Type B pancreatic cell (in vitro differentiated cells): ENCODE data around the gene APOL6. TPM values are rescaled to one million over a fixed set of nuclear protein-coding genes. Genes with fewer than 3 reads are reported as not detected.

Source experiments
- DNase-seq: peaks from one replicate; pipeline ENCODE4 v3.0.0; 2021; ENCODE audit warnings: mixed read lengths; ENCODE audit not compliant: unreplicated experiment; ENCODE audit errors: extremely low spot score
- H3K27ac Mint-ChIP-seq: 2 replicates; pipeline ENCODE4 v1.8.0; 2021; ENCODE audit warnings: mild to moderate bottlenecking, mixed read lengths
- H3K27me3 Mint-ChIP-seq: 2 replicates; pipeline ENCODE4 v1.8.0; 2021; ENCODE audit warnings: mixed read lengths
- H3K36me3 Mint-ChIP-seq: 2 replicates; pipeline ENCODE4 v1.8.0; 2021; ENCODE audit warnings: mixed read lengths
- H3K4me1 Mint-ChIP-seq: one replicate; pipeline ENCODE4 v1.8.0; 2021; ENCODE audit warnings: mixed read lengths; ENCODE audit not compliant: unreplicated experiment
- H3K4me3 Mint-ChIP-seq: 2 replicates; pipeline ENCODE4 v1.8.0; 2021; ENCODE audit warnings: mild to moderate bottlenecking, mixed read lengths
- H3K9me3 Mint-ChIP-seq: 2 replicates; pipeline ENCODE4 v1.8.0; 2021; ENCODE audit warnings: mixed read lengths
- total RNA-seq: library from RNA; stranded (reverse); gene quantifications from 2 replicates; pipeline ENCODE4 v1.2.1, GENCODE V29; 2021; ENCODE audit warnings: low replicate concordance
- TF ChIP-seq, protein P1 (sequence below): fragments of 200-600 bp; sonication (generic); conservative IDR thresholded peaks from 2 replicates; pipeline ENCODE4 v1.5.0; 2021; ENCODE audit warnings: antibody characterized with exemption, mild to moderate bottlenecking

The APOL6 gene
- total RNA-seq, 1 donor from 2014 or later, result 9.0 TPM

DNA sequence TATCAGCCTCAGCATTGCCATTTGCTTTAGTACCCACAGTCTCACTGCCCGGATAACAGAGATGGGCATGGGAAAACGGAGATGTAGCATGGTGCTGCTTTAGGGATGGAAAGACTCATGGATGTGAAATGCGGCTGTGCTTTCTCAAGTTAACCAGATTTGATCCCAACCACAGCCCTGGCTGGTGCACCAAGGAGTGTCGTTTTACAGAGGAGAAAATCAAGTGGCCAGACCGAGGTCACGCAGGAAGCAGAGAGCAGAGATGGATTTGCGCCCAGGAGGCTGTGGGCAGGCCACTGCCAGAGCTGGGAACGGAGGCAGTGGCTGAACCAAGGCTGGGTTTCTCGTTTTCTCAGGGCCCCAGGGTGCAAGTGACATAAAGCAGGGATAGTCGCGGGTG, 40.2 kb upstream of the APOL6 start:
- Mint-ChIP-seq H3K36me3 (no peaks in the 10 kb centered on the region), H3K27me3 (peaks cover 11% of the 10 kb centered on the region), H3K27ac (no peak overlapping the region), H3K9me3 (no peaks in the 10 kb centered on the region), H3K4me3 (no peak overlapping the region), H3K4me1 (peaks cover 8% of the 10 kb centered on the region)
- TF ChIP-seq, protein P1, sequence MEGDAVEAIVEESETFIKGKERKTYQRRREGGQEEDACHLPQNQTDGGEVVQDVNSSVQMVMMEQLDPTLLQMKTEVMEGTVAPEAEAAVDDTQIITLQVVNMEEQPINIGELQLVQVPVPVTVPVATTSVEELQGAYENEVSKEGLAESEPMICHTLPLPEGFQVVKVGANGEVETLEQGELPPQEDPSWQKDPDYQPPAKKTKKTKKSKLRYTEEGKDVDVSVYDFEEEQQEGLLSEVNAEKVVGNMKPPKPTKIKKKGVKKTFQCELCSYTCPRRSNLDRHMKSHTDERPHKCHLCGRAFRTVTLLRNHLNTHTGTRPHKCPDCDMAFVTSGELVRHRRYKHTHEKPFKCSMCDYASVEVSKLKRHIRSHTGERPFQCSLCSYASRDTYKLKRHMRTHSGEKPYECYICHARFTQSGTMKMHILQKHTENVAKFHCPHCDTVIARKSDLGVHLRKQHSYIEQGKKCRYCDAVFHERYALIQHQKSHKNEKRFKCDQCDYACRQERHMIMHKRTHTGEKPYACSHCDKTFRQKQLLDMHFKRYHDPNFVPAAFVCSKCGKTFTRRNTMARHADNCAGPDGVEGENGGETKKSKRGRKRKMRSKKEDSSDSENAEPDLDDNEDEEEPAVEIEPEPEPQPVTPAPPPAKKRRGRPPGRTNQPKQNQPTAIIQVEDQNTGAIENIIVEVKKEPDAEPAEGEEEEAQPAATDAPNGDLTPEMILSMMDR, result no peak
- no peak for DNase-seq

DNA sequence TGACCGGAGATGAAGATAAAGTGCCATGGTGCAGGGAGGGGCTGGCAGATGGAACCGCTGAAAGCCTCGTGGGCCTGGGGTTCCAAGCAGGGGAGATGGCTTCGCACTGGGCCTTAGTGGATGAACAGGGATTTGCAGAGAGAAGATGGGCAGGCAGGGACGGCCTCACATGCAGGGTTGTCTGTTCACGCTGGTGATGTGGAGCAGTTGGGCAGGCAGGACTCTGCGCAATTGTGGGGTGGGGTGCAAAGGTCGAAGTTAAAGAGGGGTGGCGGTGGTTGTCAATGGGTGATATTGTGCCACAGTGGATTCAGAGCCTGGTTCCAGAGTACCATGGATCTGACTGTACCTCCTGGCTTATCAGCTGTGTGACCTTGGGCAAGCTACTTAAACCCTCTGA, 39.0 kb upstream of the APOL6 start:
- TF ChIP-seq, protein P1, result no peak
- Mint-ChIP-seq H3K9me3 (no peaks in the 10 kb centered on the region), H3K4me3 (no peak overlapping the region), H3K27me3 (peaks cover 11% of the 10 kb centered on the region), H3K36me3 (no peaks in the 10 kb centered on the region), H3K27ac (no peak overlapping the region), H3K4me1 (peaks cover 7% of the 10 kb centered on the region)
- no peak for DNase-seq

DNA sequence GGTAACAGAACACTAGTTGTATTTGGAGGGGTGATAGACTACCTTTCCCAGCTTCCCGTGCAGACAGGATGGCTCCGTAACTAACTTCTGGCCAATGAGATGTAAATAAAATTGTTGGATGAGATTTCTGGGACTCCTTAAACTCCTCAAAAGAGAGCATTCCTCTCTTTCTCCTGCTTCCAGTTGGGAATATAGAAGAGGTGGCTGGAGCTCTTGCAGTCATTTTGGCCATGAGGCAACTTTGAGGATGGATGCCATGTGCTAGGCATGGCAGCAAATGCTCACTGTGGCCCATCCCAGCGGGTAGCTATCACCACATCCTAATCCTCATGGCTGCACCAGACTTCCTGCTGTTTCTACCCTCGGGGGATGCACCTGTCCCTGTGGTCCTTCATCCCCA, 38.5 kb upstream of the APOL6 start:
- no peak overlapping the region for H3K4me3 Mint-ChIP-seq
- peaks cover 11% of the 10 kb centered on the region for H3K27me3 Mint-ChIP-seq
- DNase-seq, result no peak
- H3K27ac Mint-ChIP-seq, result no peak overlapping the region
- no peaks in the 10 kb centered on the region for H3K36me3 Mint-ChIP-seq
- TF ChIP-seq, protein P1, result no peak
- no peaks in the 10 kb centered on the region for H3K9me3 Mint-ChIP-seq
- peaks cover 7% of the 10 kb centered on the region for H3K4me1 Mint-ChIP-seq

DNA sequence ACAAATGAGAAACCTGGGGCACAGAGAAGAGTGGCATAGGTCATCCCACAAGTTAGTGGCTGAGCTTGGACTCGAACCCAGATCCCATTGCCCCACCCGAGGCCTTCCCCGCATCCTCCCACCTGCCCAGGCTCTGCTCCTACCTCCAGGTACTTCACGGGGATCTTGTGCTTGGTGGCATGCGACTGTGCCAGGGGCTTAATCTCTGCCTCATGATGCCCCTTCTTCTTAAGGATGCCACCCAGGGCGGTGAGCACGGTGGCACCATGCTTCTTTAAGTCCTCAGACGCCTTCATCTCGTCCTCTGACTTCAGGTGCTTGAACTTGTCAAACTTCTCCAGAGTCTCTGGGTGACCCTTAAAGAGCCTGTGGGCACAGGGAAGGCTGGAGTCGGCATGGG, 37.5 kb upstream of the APOL6 start:
- Mint-ChIP-seq H3K9me3 (no peaks in the 10 kb centered on the region), H3K4me3 (no peak overlapping the region), H3K36me3 (no peaks in the 10 kb centered on the region), H3K4me1 (peaks cover 8% of the 10 kb centered on the region), H3K27me3 (peaks cover 11% of the 10 kb centered on the region), H3K27ac (no peak overlapping the region)
- no peak for DNase-seq
- TF ChIP-seq, protein P1, result no peak

DNA sequence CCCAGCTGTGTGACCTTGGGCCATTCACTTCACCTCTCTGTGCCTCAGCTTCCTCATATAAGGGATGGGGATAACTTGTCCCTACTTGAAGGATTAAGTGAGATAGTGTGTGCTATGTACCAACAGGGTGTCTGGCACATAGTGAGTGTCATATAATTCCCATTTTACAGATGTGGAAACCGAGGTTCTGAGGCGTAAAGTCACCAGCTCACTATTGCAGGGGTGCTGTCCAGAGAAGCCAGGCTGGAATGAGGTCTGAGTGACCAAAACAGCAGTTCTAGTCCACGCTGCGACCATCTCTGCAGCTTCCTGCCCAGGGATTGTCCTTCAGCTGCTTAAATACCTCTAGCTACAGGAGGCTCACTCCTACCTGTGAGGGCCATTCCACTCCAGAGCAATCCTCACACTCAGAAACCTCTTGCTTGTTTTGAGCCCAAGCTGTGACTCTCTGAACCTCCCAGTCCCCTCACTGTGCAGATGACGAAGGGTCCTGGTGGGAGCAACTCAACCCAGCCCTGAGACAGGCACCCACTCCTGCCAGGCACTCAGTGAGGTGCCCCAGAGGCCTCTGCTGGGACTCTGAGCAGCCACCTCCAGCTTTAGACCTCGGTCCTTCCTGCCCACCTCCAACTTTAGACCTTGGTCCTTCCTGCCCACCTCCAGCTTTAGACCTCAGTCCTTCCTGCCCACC, 36.9 kb upstream of the APOL6 start:
- H3K4me1 Mint-ChIP-seq, result peaks cover 8% of the 10 kb centered on the region
- DNase-seq, result no peak
- TF ChIP-seq, protein P1, result no peak
- H3K9me3 Mint-ChIP-seq, result no peaks in the 10 kb centered on the region
- no peaks in the 10 kb centered on the region for H3K36me3 Mint-ChIP-seq
- H3K27me3 Mint-ChIP-seq, result peaks cover 11% of the 10 kb centered on the region
- H3K27ac Mint-ChIP-seq, result no peak overlapping the region
- no peak overlapping the region for H3K4me3 Mint-ChIP-seq
